ENCODE results near the gene DYNC2H1. TPM values are rescaled to one million over a fixed set of nuclear protein-coding genes. Genes with fewer than 3 reads are reported as not detected.

DYNC2H1 gene
- total RNA-seq, 1 donor from 2014 or later = 7.1 TPM

- H3K27me3 ChIP-seq = no peaks in the 10 kb centered on the region
- TF ChIP-seq CTCF (IDR thresholded peaks at IDR 0.05) = no peak
- intact Hi-C loops (cut with DNase I) = no loop called here
Observed at GRCh38 chr11:103147627-103148026, 38.4 kb downstream of the DYNC2H1 start.

GRCh38 chr11:103157542-103157941 lies 48.3 kb downstream of the DYNC2H1 start:
- H3K27ac ChIP-seq = no peak overlapping the region
- no peak for DNase-seq (ENCODE audit: low spot score in 2 of 2)
- H3K36me3 ChIP-seq = peaks cover 5 to 31% of the 10 kb centered on the region in 2 donors
- no peak for TF ChIP-seq CTCF (IDR thresholded peaks at IDR 0.05)
- intact Hi-C loops (cut with DNase I) = no loop called here
- no peaks in the 10 kb centered on the region for H3K4me1 ChIP-seq
- no peak overlapping the region for H3K4me3 ChIP-seq
- no peaks in the 10 kb centered on the region for H3K9me3 ChIP-seq
- no peaks in the 10 kb centered on the region for H3K27me3 ChIP-seq

More at GRCh38 chr11:103147627-103148026, 38.4 kb downstream of the DYNC2H1 start:
- peaks cover 1 to 16% of the 10 kb centered on the region in 2 donors for H3K36me3 ChIP-seq
- H3K4me1 ChIP-seq = no peaks in the 10 kb centered on the region
- no peaks in the 10 kb centered on the region for H3K9me3 ChIP-seq
- no peak for DNase-seq (ENCODE audit: low spot score in 2 of 2)
- H3K4me3 ChIP-seq = no peak overlapping the region
- no peak overlapping the region for H3K27ac ChIP-seq

GRCh38 chr11:103164093-103164796 lies 55.0 kb downstream of the DYNC2H1 start:
- no peak overlapping the region for H3K27ac ChIP-seq
- no peaks in the 10 kb centered on the region for H3K4me1 ChIP-seq
- intact Hi-C loops (cut with DNase I) = no loop called here
- no peaks in the 10 kb centered on the region for H3K27me3 ChIP-seq
- peaks cover 5 to 49% of the 10 kb centered on the region in 2 donors for H3K36me3 ChIP-seq
- DNase-seq (ENCODE audit: low spot score in 2 of 2) = no peak
- no peak for TF ChIP-seq CTCF (IDR thresholded peaks at IDR 0.05)
- H3K9me3 ChIP-seq = no peaks in the 10 kb centered on the region
- no peak overlapping the region for H3K4me3 ChIP-seq

GRCh38 chr11:103167166-103167565 lies 57.9 kb downstream of the DYNC2H1 start:
- Histone ChIP-seq H3K4me1 (no peaks in the 10 kb centered on the region), H3K4me3 (no peak overlapping the region), H3K36me3 (peaks cover 6 to 52% of the 10 kb centered on the region in 2 donors), H3K27me3 (no peaks in the 10 kb centered on the region), H3K27ac (no peak overlapping the region), H3K9me3 (no peaks in the 10 kb centered on the region)
- no peak for DNase-seq (ENCODE audit: low spot score in 2 of 2)
- intact Hi-C loops (cut with DNase I) = no loop called here
- no peak for TF ChIP-seq CTCF (IDR thresholded peaks at IDR 0.05)

GRCh38 chr11:103170865-103171264 lies 61.6 kb downstream of the DYNC2H1 start:
- Histone ChIP-seq H3K27me3 (no peaks in the 10 kb centered on the region), H3K4me3 (no peak overlapping the region), H3K36me3 (peaks cover 3 to 39% of the 10 kb centered on the region in 2 donors), H3K9me3 (no peaks in the 10 kb centered on the region), H3K4me1 (no peaks in the 10 kb centered on the region), H3K27ac (no peak overlapping the region)
- intact Hi-C loops (cut with DNase I) = no loop called here
- no peak for DNase-seq (ENCODE audit: low spot score in 2 of 2)
- TF ChIP-seq CTCF (IDR thresholded peaks at IDR 0.05) = no peak

Measured in ascending aorta (tissue), 2 donors.